Tibial nerve (tissue), 4 donors: ENCODE results near the gene DLX1.

Experiments used
- EP300 ChIP-seq, 2 donors: sonication (generic); formaldehyde crosslinking; IDR thresholded peaks; one replicate each; pipeline ENCODE4 v1.6.1; 2017; ENCODE audit warnings: antibody characterized with exemption in 2 of 2, mild to moderate bottlenecking in 1 of 2
- POLR2A ChIP-seq, 2 donors: fragments of 450-650 bp; IDR thresholded peaks; one replicate each; pipeline ENCODE4 v1.6.1; 2017; ENCODE audit warnings: antibody characterized with exemption in 2 of 2, mild to moderate bottlenecking in 2 of 2, moderate library complexity in 2 of 2
- TF ChIP-seq, protein P1 (sequence below), 5 experiments: fragments of 200-600 bp in 3 of 5; fragments of 450-650 bp in 2 of 5; sonication (generic) in 3 of 5; IDR thresholded peaks; one replicate each; pipeline ENCODE4 v1.5.1; 2016 to 2019; ENCODE audit warnings: antibody characterized with exemption in 5 of 5, mild to moderate bottlenecking in 3 of 5, moderate library complexity in 2 of 5

- TF ChIP-seq POLR2A (IDR thresholded peaks at IDR 0.05) (no peak), EP300 (IDR thresholded peaks at IDR 0.05) (peak in 1 of 2 donors; percentile 40)
- TF ChIP-seq, protein P1, sequence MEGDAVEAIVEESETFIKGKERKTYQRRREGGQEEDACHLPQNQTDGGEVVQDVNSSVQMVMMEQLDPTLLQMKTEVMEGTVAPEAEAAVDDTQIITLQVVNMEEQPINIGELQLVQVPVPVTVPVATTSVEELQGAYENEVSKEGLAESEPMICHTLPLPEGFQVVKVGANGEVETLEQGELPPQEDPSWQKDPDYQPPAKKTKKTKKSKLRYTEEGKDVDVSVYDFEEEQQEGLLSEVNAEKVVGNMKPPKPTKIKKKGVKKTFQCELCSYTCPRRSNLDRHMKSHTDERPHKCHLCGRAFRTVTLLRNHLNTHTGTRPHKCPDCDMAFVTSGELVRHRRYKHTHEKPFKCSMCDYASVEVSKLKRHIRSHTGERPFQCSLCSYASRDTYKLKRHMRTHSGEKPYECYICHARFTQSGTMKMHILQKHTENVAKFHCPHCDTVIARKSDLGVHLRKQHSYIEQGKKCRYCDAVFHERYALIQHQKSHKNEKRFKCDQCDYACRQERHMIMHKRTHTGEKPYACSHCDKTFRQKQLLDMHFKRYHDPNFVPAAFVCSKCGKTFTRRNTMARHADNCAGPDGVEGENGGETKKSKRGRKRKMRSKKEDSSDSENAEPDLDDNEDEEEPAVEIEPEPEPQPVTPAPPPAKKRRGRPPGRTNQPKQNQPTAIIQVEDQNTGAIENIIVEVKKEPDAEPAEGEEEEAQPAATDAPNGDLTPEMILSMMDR (IDR thresholded peaks at IDR 0.05) = no peak
Measured at GRCh38 chr2:172095146-172095904, 10.0 kb downstream of the DLX1 start.
